ENCODE results near the gene PODXL2.

- no peak for TF ChIP-seq CREB1 (CRISPR knock-in tag; IDR thresholded peaks at IDR 0.05; ENCODE audit: low read depth)
- TF ChIP-seq POLR2AphosphoS5 (IDR thresholded peaks at IDR 0.05; ENCODE audit: low read depth) = no peak
- TF ChIP-seq EZH2 (IDR thresholded peaks at IDR 0.05; ENCODE audit: low read depth, unreplicated experiment) = no peak
- no peak for TF ChIP-seq CTCF (conservative IDR thresholded peaks at IDR 0.05; ENCODE audit: low read depth in 2 of 2)
- TF ChIP-seq EZH2phosphoT487 (IDR thresholded peaks at IDR 0.05; ENCODE audit: unreplicated experiment) = no peak
These were observed 8.6 kb downstream of the PODXL2 start for GRCh38 chr3:127637546-127637945.
